Metanephros (tissue), 2 donors: ENCODE results near the gene CALR3. TPM values are rescaled to one million over a fixed set of nuclear protein-coding genes. Genes with fewer than 3 reads are reported as not detected.

Experiments
- small RNA-seq: library from RNA; depleted of rRNA; stranded (forward); fragments of <200 nt; gene quantifications from one replicate; pipeline ENCODE3, GENCODE V24; 2014; ENCODE audit warnings: low replicate concordance
- total RNA-seq: library from RNA; depleted of rRNA; stranded (reverse); fragments of >200 nt; gene quantifications from one replicate; pipeline ENCODE4 v1.2.3, GENCODE V29; 2014

The CALR3 gene
- not detected for total RNA-seq

GRCh38 chr19:16495982-16496612, at the start of gene CALR3, which contains the start of gene C19orf44:
TSS of gene CALR3 (minus strand) at chr19:16496167. CDS start at chr19:16496129, 38 bp downstream.
TSS of gene C19orf44 (plus strand) at chr19:16496394. CDS start at chr19:16500793, 4,399 bp downstream.

GRCh38 chr19:16542045-16542909, 46.3 kb upstream of the CALR3 start, which contains the start of gene CHERP:
TSS of gene CHERP (minus strand) at chr19:16542437. CDS start at chr19:16542378, 59 bp downstream.

Small RNA genes lying within 50 kb of the gene (small RNA-seq; reads per million reads assigned to genes)
- gene RN7SL146P = not detected

Other genes starting within 250 kb of the CALR3 start
- 54.6 TPM for gene KLF2, start 171.3 kb downstream of the CALR3 start, total RNA-seq
- gene EPS15L1, start 24.2 kb downstream of the CALR3 start, total RNA-seq = 28.6 TPM
- 8.8 TPM for gene C19orf44, start 227 bp upstream of the CALR3 start, total RNA-seq
- gene CHERP, start 46.3 kb upstream of the CALR3 start, total RNA-seq = 30.5 TPM
- 32.5 TPM for gene SLC35E1, start 76.2 kb upstream of the CALR3 start, total RNA-seq
- 6.7 TPM for gene MED26, start 132.0 kb upstream of the CALR3 start, total RNA-seq
- 102 TPM for gene SMIM7, start 164.0 kb upstream of the CALR3 start, total RNA-seq
- gene TMEM38A, start 165.0 kb upstream of the CALR3 start, total RNA-seq = 45.7 TPM
- gene NWD1, start 223.7 kb upstream of the CALR3 start, total RNA-seq = 0.18 TPM